Memory B cell (primary cell): ENCODE measurements around the gene ISG20.

Experiments
- ATAC-seq: fragments of 150-1000 bp; cut with Tn5 transposase; 2 replicates; pipeline ENCODE4 v1.10.0; 2021; ENCODE audit warnings: low read depth, mild to moderate bottlenecking, moderate library complexity
- DNase-seq, 2 donors: peaks; one replicate each; pipeline ENCODE4 v3.0.0; 2022; ENCODE audit warnings: low spot score in 2 of 2
- H3K27ac Mint-ChIP-seq: one replicate; pipeline ENCODE4 v1.8.0; 2022; ENCODE audit warnings: mild to moderate bottlenecking, moderate library complexity, mixed read lengths
- H3K27me3 Mint-ChIP-seq: one replicate; pipeline ENCODE4 v1.8.0; 2022; ENCODE audit warnings: mixed read lengths
- H3K36me3 Mint-ChIP-seq: one replicate; pipeline ENCODE4 v1.8.0; 2022; ENCODE audit warnings: mild to moderate bottlenecking, mixed read lengths
- H3K4me1 Mint-ChIP-seq: one replicate; pipeline ENCODE4 v1.8.0; 2022; ENCODE audit warnings: mixed read lengths
- H3K4me3 Mint-ChIP-seq: one replicate; pipeline ENCODE4 v1.8.0; 2022; ENCODE audit warnings: mild to moderate bottlenecking, moderate library complexity, mixed read lengths
- H3K9me3 Mint-ChIP-seq: one replicate; pipeline ENCODE4 v1.8.0; 2022; ENCODE audit warnings: mixed read lengths

The ISG20 gene

GRCh38 chr15:88688394-88688933 lies 49.6 kb downstream of the ISG20 start:
- H3K4me1 Mint-ChIP-seq, result peaks cover 7% of the 10 kb centered on the region
- DNase-seq, result no peak
- peaks cover 5% of the 10 kb centered on the region for H3K9me3 Mint-ChIP-seq

GRCh38 chr15:88690331-88690730 lies 51.5 kb downstream of the ISG20 start:
- peaks cover 14% of the 10 kb centered on the region for H3K27me3 Mint-ChIP-seq
- H3K4me1 Mint-ChIP-seq, result no peaks in the 10 kb centered on the region
- DNase-seq, result no peak
- peaks cover 5% of the 10 kb centered on the region for H3K9me3 Mint-ChIP-seq
- no peak for ATAC-seq
- H3K27ac Mint-ChIP-seq, result no peak overlapping the region
- H3K4me3 Mint-ChIP-seq, result no peak overlapping the region
- peaks cover 3% of the 10 kb centered on the region for H3K36me3 Mint-ChIP-seq

More at GRCh38 chr15:88688394-88688933, 49.6 kb downstream of the ISG20 start:
- Mint-ChIP-seq H3K36me3 (peaks cover 3% of the 10 kb centered on the region), H3K27ac (no peak overlapping the region), H3K4me3 (no peak overlapping the region), H3K27me3 (peaks cover 14% of the 10 kb centered on the region)
- no peak for ATAC-seq

GRCh38 chr15:88693191-88693590 lies 54.4 kb downstream of the ISG20 start:
- DNase-seq (no peak), ATAC-seq (no peak)
- H3K4me1 Mint-ChIP-seq, result no peaks in the 10 kb centered on the region
- H3K36me3 Mint-ChIP-seq, result peaks cover 3% of the 10 kb centered on the region
- H3K27ac Mint-ChIP-seq, result no peak overlapping the region
- H3K9me3 Mint-ChIP-seq, result peaks cover 5% of the 10 kb centered on the region
- H3K4me3 Mint-ChIP-seq, result no peak overlapping the region
- H3K27me3 Mint-ChIP-seq, result peaks cover 13% of the 10 kb centered on the region

- Mint-ChIP-seq H3K27ac (no peak overlapping the region), H3K4me3 (no peak overlapping the region), H3K4me1 (peaks cover 3% of the 10 kb centered on the region), H3K27me3 (peaks cover 8% of the 10 kb centered on the region), H3K9me3 (no peaks in the 10 kb centered on the region), H3K36me3 (no peaks in the 10 kb centered on the region)
- DNase-seq, result no peak
- ATAC-seq, result no peak
Observed at GRCh38 chr15:88695101-88695500, 56.3 kb downstream of the ISG20 start.

GRCh38 chr15:88695691-88696251 lies 57.0 kb downstream of the ISG20 start:
- Mint-ChIP-seq H3K4me1 (peaks cover 3% of the 10 kb centered on the region), H3K9me3 (no peaks in the 10 kb centered on the region), H3K36me3 (no peaks in the 10 kb centered on the region), H3K27ac (no peak overlapping the region), H3K4me3 (no peak overlapping the region), H3K27me3 (peaks cover 5% of the 10 kb centered on the region)
- DNase-seq, result no peak
- ATAC-seq, result no peak

GRCh38 chr15:88696254-88696653 lies 57.4 kb downstream of the ISG20 start:
- Mint-ChIP-seq H3K4me1 (peaks cover 3% of the 10 kb centered on the region), H3K27ac (no peak overlapping the region), H3K4me3 (no peak overlapping the region), H3K36me3 (no peaks in the 10 kb centered on the region), H3K9me3 (no peaks in the 10 kb centered on the region), H3K27me3 (peaks cover 4% of the 10 kb centered on the region)
- ATAC-seq (no peak), DNase-seq (no peak)

- DNase-seq (no peak), ATAC-seq (no peak)
- Mint-ChIP-seq H3K36me3 (no peaks in the 10 kb centered on the region), H3K9me3 (no peaks in the 10 kb centered on the region), H3K4me1 (peaks cover 5% of the 10 kb centered on the region), H3K27me3 (peaks cover 3% of the 10 kb centered on the region), H3K4me3 (no peak overlapping the region), H3K27ac (no peak overlapping the region)
Observed at GRCh38 chr15:88697276-88697675, 58.5 kb downstream of the ISG20 start.

GRCh38 chr15:88699861-88700260 lies 61.0 kb downstream of the ISG20 start:
- no peak overlapping the region for H3K4me3 Mint-ChIP-seq

GRCh38 chr15:88700716-88701115 lies 61.9 kb downstream of the ISG20 start:
- no peaks in the 10 kb centered on the region for H3K36me3 Mint-ChIP-seq

More at GRCh38 chr15:88699861-88700260, 61.0 kb downstream of the ISG20 start:
- no peak for DNase-seq
- Mint-ChIP-seq H3K36me3 (no peaks in the 10 kb centered on the region), H3K9me3 (no peaks in the 10 kb centered on the region), H3K4me1 (peaks cover 9% of the 10 kb centered on the region), H3K27me3 (peaks cover 2% of the 10 kb centered on the region), H3K27ac (no peak overlapping the region)
- no peak for ATAC-seq

GRCh38 chr15:88701561-88702095 lies 62.8 kb downstream of the ISG20 start:
- DNase-seq (peak; percentile 21 to 38), ATAC-seq (peak; percentile 74)
- Mint-ChIP-seq H3K9me3 (no peaks in the 10 kb centered on the region), H3K36me3 (no peaks in the 10 kb centered on the region), H3K4me1 (peaks cover 14% of the 10 kb centered on the region), H3K27ac (no peak overlapping the region), H3K4me3 (no peak overlapping the region), H3K27me3 (peaks cover 7% of the 10 kb centered on the region)

More at GRCh38 chr15:88700716-88701115, 61.9 kb downstream of the ISG20 start:
- H3K27ac Mint-ChIP-seq, result no peak overlapping the region
- H3K9me3 Mint-ChIP-seq, result no peaks in the 10 kb centered on the region
- ATAC-seq, result no peak
- DNase-seq, result no peak
- H3K4me3 Mint-ChIP-seq, result no peak overlapping the region
- H3K4me1 Mint-ChIP-seq, result peaks cover 11% of the 10 kb centered on the region
- peaks cover 4% of the 10 kb centered on the region for H3K27me3 Mint-ChIP-seq

GRCh38 chr15:88702983-88703382 lies 64.2 kb downstream of the ISG20 start:
- no peak for DNase-seq
- Mint-ChIP-seq H3K36me3 (no peaks in the 10 kb centered on the region), H3K27ac (no peak overlapping the region), H3K4me1 (peaks cover 14% of the 10 kb centered on the region), H3K9me3 (no peaks in the 10 kb centered on the region), H3K27me3 (peaks cover 11% of the 10 kb centered on the region), H3K4me3 (no peak overlapping the region)
- no peak for ATAC-seq

GRCh38 chr15:88703533-88703932 lies 64.7 kb downstream of the ISG20 start:
- DNase-seq, result no peak
- Mint-ChIP-seq H3K4me1 (peaks cover 12% of the 10 kb centered on the region), H3K27ac (no peak overlapping the region), H3K27me3 (peaks cover 11% of the 10 kb centered on the region), H3K4me3 (no peak overlapping the region), H3K9me3 (no peaks in the 10 kb centered on the region), H3K36me3 (no peaks in the 10 kb centered on the region)
- no peak for ATAC-seq

- Mint-ChIP-seq H3K4me1 (peaks cover 11% of the 10 kb centered on the region), H3K9me3 (no peaks in the 10 kb centered on the region), H3K27ac (no peak overlapping the region), H3K4me3 (peak overlapping the region; percentile 79), H3K27me3 (peaks cover 16% of the 10 kb centered on the region), H3K36me3 (no peaks in the 10 kb centered on the region)
- no peak for DNase-seq
- ATAC-seq, result no peak
Observed at GRCh38 chr15:88704791-88705768, 66.3 kb downstream of the ISG20 start.

- ATAC-seq, result no peak
- peaks cover 11% of the 10 kb centered on the region for H3K4me1 Mint-ChIP-seq
- no peak for DNase-seq
- peaks cover 16% of the 10 kb centered on the region for H3K27me3 Mint-ChIP-seq
- peak overlapping the region; percentile 56 for H3K4me3 Mint-ChIP-seq
- H3K27ac Mint-ChIP-seq, result no peak overlapping the region
- H3K36me3 Mint-ChIP-seq, result no peaks in the 10 kb centered on the region
- H3K9me3 Mint-ChIP-seq, result no peaks in the 10 kb centered on the region
Observed at GRCh38 chr15:88705769-88706165, 67.0 kb downstream of the ISG20 start.
